Measurements from ENCODE around the gene DSP.

Gene DSP

DNA sequence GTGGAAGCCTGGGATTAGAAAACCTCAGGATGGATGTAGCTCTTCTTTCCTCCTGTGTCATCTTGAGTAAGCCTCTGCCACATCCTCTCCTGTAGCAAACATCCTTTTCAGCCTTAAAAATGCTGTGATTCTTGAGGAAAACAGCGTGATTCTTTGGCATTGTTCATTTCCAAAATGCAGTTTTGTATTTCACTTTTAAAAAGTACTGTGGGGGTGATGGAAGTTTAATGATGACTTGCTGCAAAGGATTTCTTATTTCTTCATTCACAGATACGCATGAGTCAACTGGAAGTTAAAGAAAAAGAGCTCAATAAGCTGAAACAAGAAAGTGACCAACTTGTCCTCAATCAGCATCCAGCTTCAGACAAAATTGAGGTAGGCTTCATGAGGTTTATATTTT is 24.6 kb downstream of the DSP start:
- FAIRE-seq = no peak

DNA sequence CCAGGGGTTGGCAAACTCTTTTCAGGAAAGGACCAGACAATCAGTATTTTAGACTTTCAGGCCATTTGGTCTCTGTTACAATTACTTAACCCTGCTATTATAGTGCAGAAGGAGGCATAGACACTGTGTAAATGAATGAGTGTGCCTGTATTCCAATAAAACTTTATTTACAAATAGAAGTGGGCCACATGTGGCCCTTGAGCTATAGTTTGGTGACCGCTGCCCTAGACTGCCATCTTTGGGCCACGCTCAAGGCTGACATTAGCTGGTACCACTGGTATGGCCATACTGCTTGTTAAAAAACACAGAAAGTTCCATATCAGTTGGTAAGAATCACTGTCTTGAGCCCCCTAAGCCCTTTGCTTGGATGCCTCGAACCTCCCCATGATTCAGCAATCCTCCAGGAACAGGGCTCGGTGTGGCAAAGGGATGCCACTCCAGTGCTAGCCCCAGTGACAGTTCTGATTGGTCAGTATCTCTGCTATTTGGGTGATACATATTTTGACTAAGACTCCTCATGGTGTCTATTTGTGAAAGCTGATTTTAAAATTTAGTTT is 25.2 kb downstream of the DSP start:
- FAIRE-seq = no peak

DNA sequence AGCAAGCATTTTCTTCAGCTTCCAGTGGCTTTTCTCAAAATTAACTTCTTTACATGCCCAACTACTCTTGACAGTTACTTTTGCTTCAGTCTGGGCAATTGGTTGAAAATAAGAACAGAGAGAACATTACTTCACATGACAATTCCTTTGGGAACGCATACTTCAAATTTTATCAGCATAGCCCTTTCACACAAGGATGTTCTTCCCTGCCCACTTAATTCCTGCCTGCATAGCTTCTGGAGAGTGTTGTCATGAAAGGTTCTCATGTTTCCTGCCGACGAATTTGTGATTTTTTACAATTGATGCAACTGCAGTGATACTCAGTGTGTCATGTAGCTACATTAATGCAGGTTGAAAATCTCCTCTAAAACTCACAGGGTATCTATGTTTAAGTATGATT is 26.6 kb downstream of the DSP start:
- FAIRE-seq = no peak

DNA sequence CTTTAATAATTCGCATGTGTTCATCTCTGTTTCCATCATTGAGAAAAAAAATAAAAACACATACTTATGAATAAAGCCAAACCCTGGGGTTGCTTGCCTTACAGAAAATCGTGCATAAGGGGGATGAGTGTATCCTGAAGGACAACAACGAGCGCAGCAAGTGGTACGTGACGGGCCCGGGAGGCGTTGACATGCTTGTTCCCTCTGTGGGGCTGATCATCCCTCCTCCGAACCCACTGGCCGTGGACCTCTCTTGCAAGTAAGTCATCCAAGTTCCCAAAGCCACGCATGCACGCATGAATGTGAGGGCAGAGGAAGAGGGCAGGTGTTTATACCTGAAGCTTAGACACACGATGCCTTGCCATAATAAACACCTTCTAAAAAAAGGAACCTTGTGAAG is 27.6 kb downstream of the DSP start:
- FAIRE-seq = no peak

DNA sequence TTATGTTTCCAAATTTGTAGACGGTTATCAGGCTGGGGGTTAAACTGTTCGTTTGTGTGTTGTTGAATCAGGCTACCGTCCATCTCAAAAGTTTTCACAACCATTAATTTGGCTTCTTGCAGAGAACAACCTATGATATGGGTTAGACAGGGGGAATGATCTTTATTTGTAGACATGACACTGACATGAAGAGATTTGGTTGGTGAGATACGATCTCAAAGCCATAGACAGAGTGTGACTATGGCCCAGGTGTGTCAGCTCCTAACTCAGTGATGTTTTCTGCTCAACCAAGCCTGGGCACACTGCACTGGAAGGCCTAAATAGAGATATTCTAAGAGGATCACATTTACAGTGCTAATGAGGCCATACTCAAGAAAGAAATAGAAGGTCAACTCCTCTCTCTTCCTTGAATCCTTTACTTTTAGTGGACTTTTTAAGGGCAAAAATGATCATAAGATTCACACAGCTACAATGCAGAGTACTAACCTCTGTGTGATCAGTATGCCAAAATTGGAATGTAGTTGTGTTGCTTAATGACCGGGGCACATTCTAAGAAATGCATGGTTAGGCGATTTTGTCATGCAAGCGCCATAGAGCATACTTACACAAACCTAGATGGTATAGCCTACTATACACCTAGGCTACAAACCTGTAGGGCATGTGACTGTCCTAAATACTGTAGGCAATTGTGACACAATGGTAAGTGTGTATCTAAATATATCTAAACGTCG is 30.9 kb downstream of the DSP start:
- FAIRE-seq = no peak

DNA sequence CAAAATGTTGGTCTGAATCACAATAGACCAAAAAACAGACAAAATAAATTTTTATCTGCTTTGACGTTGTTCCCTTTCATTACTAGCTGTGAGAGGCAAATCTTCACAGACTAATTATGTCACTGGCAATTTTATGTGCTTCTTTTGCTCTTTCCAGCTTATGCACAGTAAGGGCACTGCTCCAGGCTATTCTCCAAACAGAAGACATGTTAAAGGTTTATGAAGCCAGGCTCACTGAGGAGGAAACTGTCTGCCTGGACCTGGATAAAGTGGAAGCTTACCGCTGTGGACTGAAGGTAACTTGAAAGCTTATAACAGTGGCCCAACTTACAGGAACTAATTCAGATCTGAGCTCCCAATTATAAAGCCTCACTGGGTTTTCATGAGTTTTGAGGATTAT is 33.0 kb downstream of the DSP start:
- no peak for FAIRE-seq

DNA sequence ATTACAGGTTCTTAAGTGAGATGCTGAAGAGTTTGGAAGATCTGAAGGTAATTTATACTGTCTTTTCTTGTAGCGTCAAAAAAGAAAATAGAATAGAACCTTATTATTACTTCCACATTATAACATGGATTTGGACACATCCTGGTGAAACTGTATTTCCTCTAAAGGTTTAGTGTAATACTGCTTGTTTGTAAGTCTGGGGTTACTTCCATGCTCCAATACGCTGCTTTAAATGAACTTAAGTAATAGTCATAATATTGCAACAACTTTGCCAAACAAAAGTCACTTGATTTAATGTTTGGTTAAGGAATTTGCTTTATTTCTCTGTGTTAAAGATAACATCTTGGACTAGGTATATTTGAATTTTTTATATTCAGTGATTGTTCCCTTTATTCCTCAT is 37.0 kb downstream of the DSP start:
- FAIRE-seq = no peak

DNA sequence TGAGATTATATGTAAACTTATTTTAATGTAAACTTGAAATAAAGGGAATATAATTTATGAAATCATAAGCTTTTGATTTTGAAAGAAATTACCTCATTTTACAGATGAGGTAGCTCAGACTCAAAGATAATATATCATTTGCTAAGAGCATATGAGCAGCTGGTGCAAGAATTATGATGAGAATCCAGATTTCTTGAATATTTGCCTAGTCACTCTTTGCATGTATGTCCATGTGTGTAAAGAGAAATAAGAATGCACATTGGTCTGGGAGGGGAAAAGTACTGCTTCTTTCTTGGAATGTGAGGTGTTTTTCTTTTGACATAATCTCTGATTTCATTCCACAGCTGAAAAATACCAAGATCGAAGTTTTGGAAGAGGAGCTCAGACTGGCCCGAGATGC is 37.5 kb downstream of the DSP start:
- no peak for FAIRE-seq

DNA sequence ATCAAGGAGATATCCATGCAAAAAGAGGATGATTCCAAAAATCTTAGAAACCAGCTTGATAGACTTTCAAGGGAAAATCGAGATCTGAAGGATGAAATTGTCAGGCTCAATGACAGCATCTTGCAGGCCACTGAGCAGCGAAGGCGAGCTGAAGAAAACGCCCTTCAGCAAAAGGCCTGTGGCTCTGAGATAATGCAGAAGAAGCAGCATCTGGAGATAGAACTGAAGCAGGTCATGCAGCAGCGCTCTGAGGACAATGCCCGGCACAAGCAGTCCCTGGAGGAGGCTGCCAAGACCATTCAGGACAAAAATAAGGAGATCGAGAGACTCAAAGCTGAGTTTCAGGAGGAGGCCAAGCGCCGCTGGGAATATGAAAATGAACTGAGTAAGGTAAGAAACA is 38.4 kb downstream of the DSP start:
- FAIRE-seq = no peak

DNA sequence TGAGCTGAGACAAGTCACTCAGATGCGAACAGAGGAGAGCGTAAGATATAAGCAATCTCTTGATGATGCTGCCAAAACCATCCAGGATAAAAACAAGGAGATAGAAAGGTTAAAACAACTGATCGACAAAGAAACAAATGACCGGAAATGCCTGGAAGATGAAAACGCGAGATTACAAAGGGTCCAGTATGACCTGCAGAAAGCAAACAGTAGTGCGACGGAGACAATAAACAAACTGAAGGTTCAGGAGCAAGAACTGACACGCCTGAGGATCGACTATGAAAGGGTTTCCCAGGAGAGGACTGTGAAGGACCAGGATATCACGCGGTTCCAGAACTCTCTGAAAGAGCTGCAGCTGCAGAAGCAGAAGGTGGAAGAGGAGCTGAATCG is 39.1 kb downstream of the DSP start:
- FAIRE-seq = no peak

DNA sequence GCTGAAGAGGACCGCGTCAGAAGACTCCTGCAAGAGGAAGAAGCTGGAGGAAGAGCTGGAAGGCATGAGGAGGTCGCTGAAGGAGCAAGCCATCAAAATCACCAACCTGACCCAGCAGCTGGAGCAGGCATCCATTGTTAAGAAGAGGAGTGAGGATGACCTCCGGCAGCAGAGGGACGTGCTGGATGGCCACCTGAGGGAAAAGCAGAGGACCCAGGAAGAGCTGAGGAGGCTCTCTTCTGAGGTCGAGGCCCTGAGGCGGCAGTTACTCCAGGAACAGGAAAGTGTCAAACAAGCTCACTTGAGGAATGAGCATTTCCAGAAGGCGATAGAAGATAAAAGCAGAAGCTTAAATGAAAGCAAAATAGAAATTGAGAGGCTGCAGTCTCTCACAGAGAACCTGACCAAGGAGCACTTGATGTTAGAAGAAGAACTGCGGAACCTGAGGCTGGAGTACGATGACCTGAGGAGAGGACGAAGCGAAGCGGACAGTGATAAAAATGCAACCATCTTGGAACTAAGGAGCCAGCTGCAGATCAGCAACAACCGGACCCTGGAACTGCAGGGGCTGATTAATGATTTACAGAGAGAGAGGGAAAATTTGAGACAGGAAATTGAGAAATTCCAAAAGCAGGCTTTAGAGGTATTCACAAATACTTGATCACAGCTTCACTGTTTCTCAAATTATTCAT is 39.6 kb downstream of the DSP start:
- FAIRE-seq = no peak

DNA sequence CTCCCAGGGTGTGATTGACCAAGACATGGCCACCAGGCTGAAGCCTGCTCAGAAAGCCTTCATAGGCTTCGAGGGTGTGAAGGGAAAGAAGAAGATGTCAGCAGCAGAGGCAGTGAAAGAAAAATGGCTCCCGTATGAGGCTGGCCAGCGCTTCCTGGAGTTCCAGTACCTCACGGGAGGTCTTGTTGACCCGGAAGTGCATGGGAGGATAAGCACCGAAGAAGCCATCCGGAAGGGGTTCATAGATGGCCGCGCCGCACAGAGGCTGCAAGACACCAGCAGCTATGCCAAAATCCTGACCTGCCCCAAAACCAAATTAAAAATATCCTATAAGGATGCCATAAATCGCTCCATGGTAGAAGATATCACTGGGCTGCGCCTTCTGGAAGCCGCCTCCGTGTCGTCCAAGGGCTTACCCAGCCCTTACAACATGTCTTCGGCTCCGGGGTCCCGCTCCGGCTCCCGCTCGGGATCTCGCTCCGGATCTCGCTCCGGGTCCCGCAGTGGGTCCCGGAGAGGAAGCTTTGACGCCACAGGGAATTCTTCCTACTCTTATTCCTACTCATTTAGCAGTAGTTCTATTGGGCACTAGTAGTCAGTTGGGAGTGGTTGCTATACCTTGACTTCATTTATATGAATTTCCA is 43.9 kb downstream of the DSP start:
- no peak for FAIRE-seq

DNA sequence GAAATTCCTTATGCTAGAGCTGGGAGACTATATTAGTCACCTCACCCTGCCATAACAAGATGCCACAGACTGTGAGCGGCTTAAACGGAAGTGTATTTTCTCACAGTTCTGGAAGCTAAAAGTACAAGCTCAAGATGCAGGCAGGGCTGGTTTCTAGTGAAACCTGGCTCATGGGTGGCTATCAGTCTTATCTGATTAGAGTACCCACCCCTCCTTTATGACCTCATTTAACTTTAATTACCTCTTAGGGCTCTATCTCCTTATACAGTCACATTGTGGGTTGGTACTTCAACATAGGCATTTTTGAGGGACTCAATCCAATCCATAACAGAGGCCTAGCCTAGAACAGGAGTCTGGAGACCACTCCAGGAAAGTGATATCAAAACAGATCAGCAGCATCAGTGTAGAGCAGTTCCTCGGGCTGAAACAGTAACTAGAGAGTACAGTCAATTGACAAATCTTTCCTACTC is 46.2 kb downstream of the DSP start:
- no peak for FAIRE-seq

DNA sequence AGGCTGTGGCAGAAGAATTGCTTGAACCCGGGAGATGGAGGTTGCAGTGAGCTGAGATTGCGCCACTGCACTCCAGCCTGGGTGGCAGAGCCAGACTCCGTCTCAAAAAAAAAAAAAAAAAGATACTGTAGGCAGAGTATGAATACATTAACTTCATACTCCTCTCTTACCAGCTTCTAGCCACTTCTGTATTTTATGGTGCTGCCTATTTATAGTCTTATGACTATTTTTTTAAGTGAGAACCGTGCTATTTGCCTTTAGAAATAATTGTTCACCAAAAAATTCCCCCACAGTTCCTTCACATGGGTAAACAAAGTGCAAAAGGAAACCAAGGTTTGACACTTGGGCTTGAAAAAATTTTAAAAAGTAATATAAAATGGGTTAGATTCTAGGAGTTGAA is 47.0 kb downstream of the DSP start:
- no peak for FAIRE-seq

DNA sequence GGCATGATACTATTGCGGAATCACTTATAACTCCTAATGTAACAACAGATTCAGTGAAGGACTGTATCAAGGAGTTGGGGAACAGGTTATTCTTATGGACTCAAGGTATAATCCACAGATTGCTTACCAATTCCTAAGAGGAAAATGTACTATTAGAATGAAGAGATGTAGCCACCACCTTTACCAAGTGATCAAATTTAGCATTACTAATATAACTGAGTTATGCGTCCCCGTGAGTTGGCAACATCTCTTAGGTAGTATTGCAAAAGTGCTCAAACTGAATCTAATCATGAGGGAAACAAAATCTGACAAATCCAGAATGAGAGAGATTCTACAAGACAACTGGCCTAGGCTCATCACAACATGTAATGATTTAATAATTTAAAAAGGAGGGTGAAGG is 47.8 kb downstream of the DSP start:
- no peak for FAIRE-seq

DNA sequence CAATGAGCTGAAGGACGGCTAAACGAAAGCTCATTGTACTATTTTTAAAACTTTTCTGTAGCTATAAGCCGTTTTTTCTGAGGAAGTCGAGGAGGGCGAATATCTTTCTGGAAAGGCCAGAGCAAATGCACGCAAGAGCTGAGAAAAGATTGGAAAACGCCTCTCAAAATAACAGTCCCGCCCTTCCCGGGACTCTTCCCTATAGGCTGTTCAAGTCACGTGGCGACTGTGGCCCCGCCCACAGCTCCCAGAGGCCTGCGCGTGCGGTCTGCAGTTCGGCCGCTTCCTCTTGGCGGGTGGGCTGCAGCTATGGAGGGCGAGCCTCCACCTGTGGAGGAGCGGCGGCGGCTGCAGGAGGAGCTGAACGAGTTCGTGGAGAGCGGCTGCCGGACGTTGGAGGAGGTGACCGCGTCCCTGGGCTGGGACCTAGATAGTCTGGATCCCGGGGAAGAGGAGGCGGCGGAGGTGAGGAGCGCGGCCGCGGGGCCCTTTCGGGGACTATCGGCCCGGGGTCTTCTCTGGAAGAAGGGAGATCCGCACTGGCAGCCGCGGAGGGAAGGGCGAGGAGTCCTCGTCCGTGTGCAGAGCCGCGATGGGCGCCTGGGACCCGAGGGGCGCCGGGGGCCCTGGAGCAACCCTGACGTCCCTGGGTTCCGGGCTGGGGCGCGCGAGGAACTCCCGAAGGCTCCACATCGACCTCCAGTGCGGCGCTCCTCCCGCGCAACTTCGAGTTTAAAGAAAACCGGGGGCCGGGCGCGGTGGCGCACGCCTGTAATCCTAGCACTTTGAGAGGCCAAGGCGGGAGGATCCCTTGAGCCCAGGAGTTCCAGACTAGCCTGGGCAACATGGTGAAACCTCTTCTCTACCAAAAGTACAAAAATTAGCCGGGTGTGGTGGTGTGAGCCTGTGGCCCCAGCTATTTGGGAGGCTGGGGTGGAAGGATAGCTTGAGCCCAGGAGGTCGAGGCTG is 48.8 kb downstream of the DSP start, which contains the start of gene SNRNP48:
Gene SNRNP48, plus strand, starts transcription at position 250 of the 969 bp plus-strand sequence. Its CDS starts 60 bp downstream, at position 310.
- peak; percentile 79 for FAIRE-seq

DNA sequence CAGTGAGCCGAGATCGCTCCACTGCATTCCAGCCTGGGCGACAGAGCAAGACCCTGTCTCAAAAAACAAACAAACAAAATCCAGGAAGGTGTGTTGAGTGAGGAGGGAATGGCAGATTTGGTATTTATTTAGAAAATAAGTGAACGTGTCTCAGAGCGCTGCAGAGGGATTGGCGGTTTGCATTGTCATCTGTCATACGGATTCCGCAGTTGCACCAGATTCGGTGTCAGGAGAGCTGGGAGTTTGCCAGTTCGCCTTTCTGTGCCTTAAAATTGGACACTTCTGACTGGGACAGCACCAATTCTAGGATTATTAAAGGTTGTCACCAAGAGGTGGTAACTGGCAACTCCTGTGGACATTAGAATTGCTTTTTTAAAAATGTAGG is 49.4 kb downstream of the DSP start:
- FAIRE-seq = no peak

DNA sequence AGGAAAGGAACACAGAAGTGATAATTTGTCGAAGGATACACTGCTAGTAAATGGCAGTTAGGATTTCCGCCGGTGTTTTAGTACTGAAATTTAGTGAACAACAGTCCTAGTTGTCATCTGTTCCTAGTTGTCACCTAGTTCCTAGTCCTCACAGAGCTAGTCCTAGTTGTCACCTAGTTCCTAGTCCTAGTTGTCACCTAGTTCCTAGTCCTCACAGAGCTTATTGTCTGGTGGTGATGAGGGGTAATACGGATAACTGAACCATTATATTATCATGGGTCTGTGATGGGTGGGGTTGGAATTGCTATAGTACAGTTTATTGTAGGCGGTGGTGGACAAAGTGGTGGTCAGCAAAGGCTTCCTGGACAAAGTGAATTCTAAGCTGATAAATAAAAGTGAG is 50.3 kb downstream of the DSP start:
- no peak for FAIRE-seq

DNA sequence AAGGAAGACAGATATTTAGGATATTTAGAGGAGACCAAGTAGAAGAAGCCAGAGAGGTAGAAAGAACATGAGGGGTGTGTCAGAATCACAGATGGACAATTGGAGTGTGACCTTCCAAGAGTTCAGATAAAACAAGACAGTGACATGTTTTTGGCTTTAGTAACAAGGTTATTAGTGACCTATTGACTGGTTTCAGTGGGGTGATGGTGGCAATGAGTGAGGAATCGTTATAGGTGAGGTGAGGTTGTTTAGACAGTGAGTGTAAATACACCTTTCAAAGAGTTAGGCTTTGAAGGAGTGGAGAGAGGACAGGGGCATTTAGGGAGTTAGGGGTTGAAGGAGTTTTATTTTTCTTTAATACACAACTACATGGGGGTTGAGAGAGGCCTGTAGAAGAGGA is 51.8 kb downstream of the DSP start:
- no peak for FAIRE-seq

DNA sequence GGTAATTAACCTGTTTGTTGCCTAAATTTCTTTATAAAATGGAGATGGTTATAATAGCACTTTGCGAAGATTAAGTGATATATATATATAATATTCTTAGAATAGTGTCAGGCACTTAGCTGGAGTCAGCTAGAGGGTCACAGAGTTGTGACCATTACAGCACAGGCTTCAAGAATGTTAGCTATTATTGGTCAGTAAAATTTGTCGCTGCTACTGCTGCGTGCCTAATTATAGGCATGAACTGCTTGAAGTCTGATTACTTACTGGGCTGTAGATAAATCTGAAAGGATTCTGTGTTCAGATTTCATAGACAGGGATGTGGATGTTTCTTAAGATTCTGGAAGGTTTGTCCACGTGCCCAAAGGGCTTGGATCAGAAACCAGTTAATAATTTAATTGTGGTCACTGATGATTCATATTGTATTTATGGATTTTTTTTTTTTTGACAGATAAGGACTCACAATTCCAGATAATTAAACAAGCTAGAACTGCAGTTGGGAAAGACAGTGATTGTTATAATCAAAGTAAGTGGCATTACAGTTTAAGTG is 53.2 kb downstream of the DSP start:
- no peak for FAIRE-seq

DNA sequence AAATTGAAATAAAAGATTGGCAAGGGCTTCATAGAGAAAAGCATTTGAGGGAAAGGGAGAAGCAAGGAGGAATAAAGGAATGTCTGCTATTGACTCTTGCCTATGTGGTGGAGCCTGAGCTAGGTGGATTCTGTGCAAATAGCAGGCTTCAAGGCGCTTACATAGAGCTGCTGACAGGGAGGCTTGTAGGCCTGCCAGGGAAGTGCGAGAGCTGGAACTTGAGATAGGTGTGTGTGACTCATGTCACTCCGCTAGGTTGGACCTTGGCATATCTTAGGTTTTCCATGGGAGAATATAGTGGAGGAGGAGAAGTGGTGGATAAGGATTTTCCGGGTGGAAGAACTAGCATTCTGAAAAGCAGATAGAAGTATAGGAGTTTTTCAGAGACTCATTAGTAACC is 62.5 kb downstream of the DSP start:
- FAIRE-seq = no peak

DNA sequence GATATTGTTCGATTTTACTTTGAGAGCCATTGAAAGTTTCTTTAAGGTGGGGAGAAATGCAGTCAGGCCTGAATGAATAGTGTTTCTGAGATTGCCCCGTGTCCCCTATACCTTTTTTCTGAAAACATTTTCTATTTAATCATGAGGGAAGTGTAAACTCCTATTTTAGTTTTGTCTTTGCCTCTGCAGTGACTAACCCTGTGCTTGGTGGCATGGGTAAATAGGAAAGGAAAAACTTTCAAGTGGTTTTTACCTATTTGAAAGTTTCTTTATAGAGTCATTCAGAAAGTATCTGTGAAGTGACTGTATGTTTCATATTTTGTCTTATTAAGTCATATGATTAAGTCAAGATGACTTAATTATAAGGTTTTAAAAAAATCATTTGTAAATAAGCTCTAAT is 63.0 kb downstream of the DSP start:
- no peak for FAIRE-seq
